IPS-NIHi7 (cell line): ENCODE measurements around the gene IRAK2.

Experiments used
- DNase-seq: peaks from one replicate; pipeline ENCODE4 v3.0.0; 2012; ENCODE audit warnings: mixed read lengths; ENCODE audit errors: extremely low spot score

Gene IRAK2

GRCh38 chr3:10224794-10225665, 60.3 kb downstream of the IRAK2 start:
- peak; percentile 85 for DNase-seq

GRCh38 chr3:10226293-10226692, 61.6 kb downstream of the IRAK2 start:
- DNase-seq = peak; percentile 77

DNA sequence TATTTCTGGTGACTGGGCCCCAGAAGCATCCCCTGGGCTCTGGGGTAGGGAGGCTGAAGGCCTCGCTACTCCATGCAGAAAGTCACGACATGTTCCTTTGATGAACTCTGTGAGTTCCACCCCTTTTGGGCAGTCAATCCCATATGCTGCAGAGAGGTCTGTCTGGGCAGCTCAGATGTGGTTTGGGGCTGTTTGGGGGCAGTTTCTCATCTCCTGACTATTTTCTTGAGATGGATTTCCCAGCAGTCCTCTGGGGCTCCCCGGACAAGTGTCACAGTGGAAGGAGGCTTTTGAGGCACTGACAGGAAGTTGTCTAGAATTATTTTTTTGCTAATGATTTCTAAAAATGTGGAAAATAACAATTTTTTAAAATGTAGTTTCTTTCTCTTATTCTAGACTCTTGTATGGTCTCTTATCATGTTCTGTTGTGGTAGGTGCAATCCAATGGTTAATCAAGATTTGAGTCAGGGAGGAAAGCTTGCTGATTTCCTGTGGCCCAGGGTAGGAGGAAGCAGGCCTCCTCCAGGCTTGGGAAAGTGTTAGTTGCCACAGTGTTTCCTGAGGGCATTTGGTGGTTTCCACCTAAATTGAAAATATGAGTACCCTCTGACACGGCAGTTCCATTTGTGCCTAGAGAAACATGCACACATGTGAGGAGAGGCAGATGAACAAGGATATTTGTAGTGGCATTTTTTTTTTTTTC, 63.7 kb downstream of the IRAK2 start:
- no peak for DNase-seq

DNA sequence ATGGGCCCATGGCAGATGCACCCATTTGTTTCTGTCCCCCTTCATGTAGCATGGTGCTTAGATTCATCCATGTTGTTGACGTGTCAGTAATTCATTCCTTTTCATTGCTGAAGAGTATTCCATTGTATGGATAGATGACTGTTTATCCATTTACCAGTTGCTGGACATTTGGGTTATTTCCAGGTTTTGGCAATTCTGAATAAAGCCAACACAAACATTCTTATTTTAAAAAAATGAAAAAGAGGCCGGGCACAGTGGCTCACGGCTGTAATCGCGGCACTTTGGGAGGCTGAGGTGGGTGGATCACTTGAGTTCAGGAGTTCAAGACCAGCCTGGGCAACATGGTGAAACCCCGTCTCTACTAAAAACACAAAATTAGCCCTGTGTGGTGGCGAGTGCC, 64.9 kb downstream of the IRAK2 start:
- no peak for DNase-seq

- no peak for DNase-seq
Observed at GRCh38 chr3:10232137-10232536, 67.4 kb downstream of the IRAK2 start.

DNA sequence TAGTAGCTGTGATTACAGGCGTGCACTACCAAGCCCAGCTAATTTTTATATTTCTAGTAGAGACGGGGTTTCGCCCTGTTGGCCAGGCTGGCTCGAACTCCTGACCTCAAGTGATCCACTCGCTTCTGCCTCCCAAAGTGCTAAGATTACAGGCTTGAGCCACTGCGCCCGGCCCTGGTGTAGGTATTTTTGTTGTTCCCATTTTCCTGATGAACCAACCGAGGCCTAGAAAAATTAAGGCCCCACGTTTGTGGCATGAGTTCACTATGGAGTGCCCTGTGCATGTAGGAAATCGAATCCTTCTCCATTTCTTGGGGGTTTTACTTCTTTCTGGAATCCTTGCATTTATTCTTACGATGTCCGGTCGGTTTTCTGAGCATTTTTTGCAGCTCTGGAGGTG, 69.3 kb downstream of the IRAK2 start:
- no peak for DNase-seq

- DNase-seq = peak; percentile 74
Observed at GRCh38 chr3:10234526-10235230, 70.0 kb downstream of the IRAK2 start.

DNA sequence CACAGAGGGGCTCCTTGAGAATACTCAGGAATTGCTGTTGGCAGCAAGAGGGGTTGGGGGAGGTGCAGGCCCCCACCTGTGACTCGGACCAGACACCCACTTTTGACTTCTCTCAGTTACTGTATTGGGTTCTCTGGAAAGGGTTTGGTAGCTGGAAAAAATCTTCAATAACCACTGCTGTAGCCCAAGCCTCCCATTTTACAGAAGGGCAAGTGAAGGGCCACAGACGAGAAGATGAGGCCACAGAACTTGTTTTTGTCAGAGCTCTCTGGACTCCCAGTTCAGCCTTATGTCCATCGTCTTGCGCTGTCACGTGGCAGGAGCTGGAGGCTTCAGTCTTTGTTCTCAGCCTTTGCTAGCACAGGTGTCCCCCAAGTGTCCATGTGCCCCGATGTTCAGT, 70.8 kb downstream of the IRAK2 start:
- DNase-seq = no peak

DNA sequence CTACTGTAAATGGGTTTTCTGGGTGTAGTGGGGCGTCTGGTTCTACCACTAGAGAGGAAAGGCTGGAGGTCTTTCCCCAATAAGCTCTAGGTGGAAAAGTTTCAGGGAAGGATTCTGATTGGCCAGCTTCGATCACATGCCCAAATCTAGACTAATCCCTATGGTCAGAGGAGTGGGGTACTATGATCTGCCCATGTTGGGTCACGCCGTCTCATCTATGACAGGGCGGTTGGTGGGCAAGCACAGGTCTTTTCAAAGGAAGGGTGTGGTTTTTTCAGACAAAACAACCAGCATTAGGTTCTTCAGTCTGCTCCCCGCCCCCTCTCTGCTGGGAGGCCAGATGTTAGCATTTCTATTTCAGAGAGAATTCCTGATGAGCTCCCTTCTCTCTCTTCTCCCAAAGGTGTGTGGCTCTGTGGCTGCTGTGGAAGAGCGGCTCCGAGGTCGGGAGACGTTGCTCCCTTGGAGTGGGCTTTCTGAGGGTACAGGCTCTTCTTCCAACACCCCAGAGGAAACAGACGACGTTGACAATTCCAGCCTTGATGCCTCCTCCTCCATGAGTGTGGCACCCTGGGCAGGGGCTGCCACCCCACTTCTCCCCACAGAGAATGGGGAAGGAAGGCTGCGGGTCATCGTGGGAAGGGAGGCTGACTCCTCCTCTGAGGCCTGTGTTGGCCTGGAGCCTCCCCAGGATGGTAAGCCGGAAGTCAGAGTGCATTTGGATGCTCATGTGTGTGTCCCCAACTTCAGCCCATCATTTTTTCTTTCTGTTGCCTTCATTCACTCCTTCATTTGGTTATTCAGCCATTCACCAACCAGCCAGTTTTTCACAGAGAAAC, 73.8 kb downstream of the IRAK2 start:
- no peak for DNase-seq

DNA sequence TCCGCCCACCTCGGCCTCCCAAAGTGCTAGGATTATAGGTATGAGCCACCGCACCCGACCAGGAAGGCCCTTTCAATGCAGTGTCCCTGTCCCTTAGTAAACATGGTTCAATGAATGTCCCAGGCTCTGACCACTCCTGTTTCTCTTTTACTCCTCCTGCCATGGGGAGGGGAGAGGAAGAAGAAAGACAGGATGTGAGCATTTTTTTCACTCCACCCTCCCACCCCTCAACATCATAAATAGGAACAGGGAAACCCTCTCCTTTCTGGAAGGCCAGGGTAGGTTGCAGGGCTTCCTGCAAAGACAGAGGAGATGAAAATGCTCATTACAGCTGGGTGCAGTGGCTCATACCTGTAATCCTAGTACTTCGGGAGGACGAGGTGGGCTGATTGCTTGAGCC, 76.1 kb downstream of the IRAK2 start:
- no peak for DNase-seq

- no peak for DNase-seq
Observed at GRCh38 chr3:10242182-10243065, 77.7 kb downstream of the IRAK2 start.

GRCh38 chr3:10244009-10244408, 79.3 kb downstream of the IRAK2 start:
- no peak for DNase-seq

DNA sequence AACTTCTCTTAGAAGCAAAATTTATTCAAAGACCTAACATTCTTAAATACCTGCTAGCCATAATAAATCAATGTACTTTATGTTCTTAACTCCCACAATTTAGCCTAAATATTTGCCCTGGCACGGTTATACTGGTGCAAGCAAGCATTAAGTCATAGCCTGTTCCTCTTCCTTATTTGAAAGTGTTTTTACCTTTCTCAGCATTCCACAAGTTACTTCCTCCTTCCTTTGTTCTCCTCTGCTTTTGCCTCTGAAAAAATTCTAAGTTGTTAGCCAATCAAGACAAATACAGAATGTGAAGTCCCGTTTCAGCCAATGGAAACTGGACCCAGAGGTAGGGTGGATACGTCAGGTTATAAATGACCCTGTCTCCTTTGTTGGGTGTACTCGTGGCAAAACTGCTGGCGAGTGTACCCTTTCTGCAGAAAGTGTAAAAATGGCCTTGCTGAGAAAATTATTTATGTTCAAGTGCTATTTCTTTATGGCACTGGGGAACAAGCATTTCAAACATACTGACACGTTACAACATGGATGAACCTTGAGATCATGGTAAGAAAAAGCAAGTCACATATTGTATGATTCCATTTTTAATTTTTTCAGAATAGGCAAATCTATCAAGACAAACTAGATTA, 80.5 kb downstream of the IRAK2 start:
- DNase-seq = no peak

DNA sequence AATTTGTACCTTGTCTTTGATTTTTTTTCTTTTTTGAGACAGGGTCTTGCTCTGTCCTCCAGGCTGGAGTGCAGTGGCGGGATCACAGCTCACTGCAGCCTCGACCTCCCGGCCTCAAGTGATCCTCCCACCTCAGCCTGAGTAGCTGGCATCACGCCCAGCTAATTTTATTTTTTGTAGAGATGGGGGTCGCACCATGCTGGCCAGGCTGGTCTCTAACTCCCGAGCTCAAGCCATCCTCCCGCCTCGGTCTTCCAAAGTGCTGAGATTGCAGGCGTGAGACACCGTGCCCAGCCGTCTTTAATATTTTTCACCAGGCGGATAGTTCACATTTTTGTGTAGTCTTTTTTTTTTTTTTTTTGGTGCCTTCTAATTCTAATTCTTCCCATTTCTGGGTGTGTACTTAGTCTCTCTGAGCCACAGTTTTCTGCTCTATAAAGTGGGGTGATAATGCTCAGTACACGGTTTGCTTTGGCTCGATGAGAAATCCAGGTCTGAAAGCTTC, 83.0 kb downstream of the IRAK2 start:
- no peak for DNase-seq

- DNase-seq = peak; percentile 100
Observed at GRCh38 chr3:10248184-10248983, 83.7 kb downstream of the IRAK2 start, which contains the start of gene TATDN2. TSS of gene TATDN2 (plus strand) at chr3:10248459. CDS start at chr3:10249201, 742 bp downstream.

- peak; percentile 35 for DNase-seq
Observed at GRCh38 chr3:10248984-10249748, 84.4 kb downstream of the IRAK2 start.

- DNase-seq = no peak
Observed at GRCh38 chr3:10249833-10250232, 85.1 kb downstream of the IRAK2 start.

GRCh38 chr3:10251006-10251405, 86.3 kb downstream of the IRAK2 start:
- DNase-seq = no peak
